ENCODE results near the gene EVL.

GRCh38 chr14:100158566-100159093 is 93.4 kb downstream of the EVL start:
- TF ChIP-seq SUZ12 (IDR thresholded peaks at IDR 0.05) (no peak), FOXA1 (IDR thresholded peaks at IDR 0.05) (no peak), ZNF384 (IDR thresholded peaks at IDR 0.05) (no peak), LEF1 (IDR thresholded peaks at IDR 0.05; ENCODE audit: borderline replicate concordance) (no peak), HDGF (IDR thresholded peaks at IDR 0.05; ENCODE audit: borderline replicate concordance) (no peak), L3MBTL2 (conservative IDR thresholded peaks at IDR 0.05) (no peak), ELF4 (IDR thresholded peaks at IDR 0.05) (no peak), SP1 (IDR thresholded peaks at IDR 0.05) (no peak), BHLHE40 (IDR thresholded peaks at IDR 0.05; ENCODE audit: borderline replicate concordance) (no peak), FOXM1 (IDR thresholded peaks at IDR 0.05; ENCODE audit: borderline replicate concordance) (no peak), FOXK2 (IDR thresholded peaks at IDR 0.05) (no peak), CTBP1 (IDR thresholded peaks at IDR 0.05; ENCODE audit: borderline replicate concordance) (no peak), NFRKB (IDR thresholded peaks at IDR 0.05) (no peak), TARDBP (IDR thresholded peaks at IDR 0.05) (no peak)
